Inflammatory macrophage treated with lipopolysaccharide for 1 hour (primary cell): ENCODE data around the gene ANKRD23.

Experiments used
- DNase-seq, 2 donors: peaks; one replicate each; pipeline ENCODE4 v3.0.0-alpha.2; 2020 to 2022

Gene ANKRD23

GRCh38 chr2:96832754-96833507 is 10.9 kb downstream of the ANKRD23 start:
- DNase-seq: no peak

GRCh38 chr2:96832408-96832753 is 11.4 kb downstream of the ANKRD23 start:
- no peak for DNase-seq

- no peak for DNase-seq
These were observed 12.1 kb downstream of the ANKRD23 start for GRCh38 chr2:96831679-96832078.

GRCh38 chr2:96830044-96830562 is 13.7 kb downstream of the ANKRD23 start:
- DNase-seq: no peak

- no peak for DNase-seq
These were observed 14.9 kb downstream of the ANKRD23 start for GRCh38 chr2:96828874-96829273.

- no peak for DNase-seq
These were observed 15.4 kb downstream of the ANKRD23 start for GRCh38 chr2:96828436-96828835.

GRCh38 chr2:96826546-96827278 is 17.1 kb downstream of the ANKRD23 start:
- DNase-seq: no peak

- no peak for DNase-seq
These were observed 18.8 kb downstream of the ANKRD23 start for GRCh38 chr2:96825057-96825456.

- no peak for DNase-seq
These were observed 19.5 kb downstream of the ANKRD23 start for GRCh38 chr2:96824079-96824870.

- no peak for DNase-seq
These were observed 20.6 kb downstream of the ANKRD23 start for GRCh38 chr2:96823198-96823597.

- no peak for DNase-seq
These were observed 21.0 kb downstream of the ANKRD23 start for GRCh38 chr2:96822786-96823185.

GRCh38 chr2:96821113-96821675 is 22.6 kb downstream of the ANKRD23 start:
- DNase-seq: no peak

- no peak for DNase-seq
These were observed 23.8 kb downstream of the ANKRD23 start for GRCh38 chr2:96819876-96820511.

- DNase-seq: no peak
These were observed 24.5 kb downstream of the ANKRD23 start for GRCh38 chr2:96819128-96819875.

GRCh38 chr2:96817882-96818281 is 25.9 kb downstream of the ANKRD23 start:
- DNase-seq: no peak

GRCh38 chr2:96816836-96817702 is 26.8 kb downstream of the ANKRD23 start:
- no peak for DNase-seq

- peak; percentile 87 to 96 for DNase-seq
These were observed 27.5 kb downstream of the ANKRD23 start, which contains the start of gene CNNM3 for GRCh38 chr2:96816127-96816835. CNNM3 (plus strand) TSS chr2:96816268; CDS start chr2:96816278, 10 bp downstream.

GRCh38 chr2:96815326-96816126 is 28.3 kb downstream of the ANKRD23 start:
- DNase-seq: peak; percentile 3 to 51

- no peak for DNase-seq
These were observed 30.2 kb downstream of the ANKRD23 start for GRCh38 chr2:96813656-96814055.
